ENCODE results near the gene DDR1. TPM values are rescaled to one million over a fixed set of nuclear protein-coding genes. Genes with fewer than 3 reads are reported as not detected.

DDR1 gene
- total RNA-seq, 1 experiment from 2014 or later, result 258 TPM

GRCh38 chr6:30881392-30882203 lies 2.7 kb upstream of the DDR1 start:
- H3K36me3 Mint-ChIP-seq (ENCODE audit: insufficient read depth in 1 of 3, low read depth in 3 of 3), result peaks cover 0 to 9% (median 2%) of the 10 kb centered on the region in 3 experiments; a peak in 5 of 7 replicates
- H3K9ac ChIP-seq (ENCODE audit: extremely low read depth, insufficient read length, low read length), result peak overlapping the region; percentile 43
- no peak overlapping the region for H2BK12ac ChIP-seq (ENCODE audit: insufficient read length, low read depth, low read length)
- H4K8ac ChIP-seq (replicated peaks; ENCODE audit: insufficient read length, low read depth, low read length), result no peak overlapping the region
- H3K9me3 ChIP-seq (ENCODE audit: control insufficient read depth, low read depth, low read length), result no peaks in the 10 kb centered on the region
- H4K5ac ChIP-seq (ENCODE audit: insufficient read length, low read depth, low read length), result no peak overlapping the region
- H3K27me3 Mint-ChIP-seq (ENCODE audit: low read depth), result no peaks in the 10 kb centered on the region; the same call in 1 of the 2 replicates
- H3K4me1 Mint-ChIP-seq, result peaks cover 74 to 78% of the 10 kb centered on the region in 2 experiments
- H3K18ac ChIP-seq (ENCODE audit: insufficient read length, low read depth, low read length), result no peak overlapping the region
- H3K14ac ChIP-seq (ENCODE audit: insufficient read depth, low read length), result peak overlapping the region; percentile 45
- no CpG with 5 or more reads among the region's 14 CpGs for WGBS (ENCODE audit: extremely low coverage, insufficient read length, low lambda C conversion rate)
- H2BK15ac ChIP-seq (ENCODE audit: low read depth, low read length), result no peak overlapping the region
- H4K20me1 ChIP-seq (ENCODE audit: control insufficient read depth, insufficient read depth, insufficient read length), result no peaks in the 10 kb centered on the region
- no peak overlapping the region for H2BK5ac ChIP-seq (ENCODE audit: insufficient read length, low read length)
- no peak overlapping the region for H2AFZ ChIP-seq (ENCODE audit: low read length)
- no peak overlapping the region for H3K4ac ChIP-seq (ENCODE audit: low read depth, low read length)
- peaks cover 0 to 2% of the 10 kb centered on the region in 2 experiments; a peak in 1 of 5 replicates for H3K9me3 Mint-ChIP-seq
- no peak overlapping the region for H4K91ac ChIP-seq (ENCODE audit: insufficient read length, low read depth, low read length)
- H2BK120ac ChIP-seq (ENCODE audit: low read depth, low read length, poor library complexity, severe bottlenecking), result no peak overlapping the region
- peak overlapping the region; percentile 95 for H3K4me2 ChIP-seq (ENCODE audit: insufficient read depth, insufficient read length, low read length)
- no peak overlapping the region for H2BK20ac ChIP-seq (ENCODE audit: low read depth, low read length, poor library complexity, severe bottlenecking)
- no peak overlapping the region for H3K56ac ChIP-seq (ENCODE audit: insufficient read length, low read depth, low read length)
- no peak for TF ChIP-seq CTCF (conservative IDR thresholded peaks at IDR 0.05)
- no peak overlapping the region for H3K27ac ChIP-seq (ENCODE audit: insufficient read length, low read depth, low read length)
- H3K79me2 ChIP-seq (ENCODE audit: insufficient read depth, low read length), result peaks cover 8% of the 10 kb centered on the region; the same call in 1 of the 2 replicates
- H3T11ph ChIP-seq (ENCODE audit: low read length), result no peak overlapping the region
- H3K23ac ChIP-seq (ENCODE audit: insufficient read length, low read depth, low read length), result no peak overlapping the region
- DNase-seq, result peak; percentile 55
- H3K23me2 ChIP-seq (ENCODE audit: insufficient read length, low read depth, low read length, poor library complexity, severe bottlenecking), result peaks cover 37% of the 10 kb centered on the region
- H2AK5ac ChIP-seq (ENCODE audit: insufficient read length, low read length), result no peak overlapping the region
- H3K27me3 ChIP-seq (ENCODE audit: insufficient read depth, low read length), result no peaks in the 10 kb centered on the region
- peak overlapping the region; percentile 65 to 95 (median 85) for H3K27ac Mint-ChIP-seq
- peaks cover 9% of the 10 kb centered on the region; the same call in 1 of the 2 replicates for H3K4me1 ChIP-seq (ENCODE audit: insufficient read depth, low read length)
- H3K79me1 ChIP-seq (ENCODE audit: insufficient read depth, low read depth, low read length, poor library complexity, severe bottlenecking), result no peaks in the 10 kb centered on the region
- peak overlapping the region; percentile 72 to 92 for H3K4me3 Mint-ChIP-seq

All from H9 (cell line).